IMR-90 (cell line): ENCODE results near the gene UGT1A4. TPM values are rescaled to one million over a fixed set of nuclear protein-coding genes. Genes with fewer than 3 reads are reported as not detected.

Experiments
- ATAC-seq: fragments of 200-7000 bp; cut with Tn5 transposase; 2 replicates; pipeline ENCODE4 v1.9.1; 2020; ENCODE audit warnings: low read depth, mild to moderate bottlenecking, moderate library complexity
- BruUV-seq: library from RNA; stranded (reverse); fragments of 400-500 nt; replicated peaks from 2 replicates; lab custom pipeline; 2021; lab: Mats Ljungman, UMichigan
- CTCF ChIA-PET: fragments of 300-600 bp; formaldehyde crosslinking; extraction: SDS; loops from one replicate; lab custom pipeline; 2021; ENCODE audit warnings: antibody characterized with exemption; lab: Yijun Ruan, JAX
- POLR2A ChIA-PET: fragments of 300-600 bp; sonication (Branson Sonifier 250); formaldehyde crosslinking; loops from one replicate; lab custom pipeline; 2022; ENCODE audit warnings: antibody characterized with exemption; ENCODE audit not compliant: unreplicated experiment; lab: Charles Lee
- DNase-seq: peaks from one replicate; pipeline ENCODE4 v3.0.0; 2013
- H2AFZ ChIP-seq: replicated peaks from 2 replicates; pipeline ENCODE3; 2013; ENCODE audit warnings: low read length, mild to moderate bottlenecking; ENCODE audit not compliant: poor library complexity
- H2AK5ac ChIP-seq: 2 replicates; pipeline ENCODE4 v1.6.1; 2013; ENCODE audit warnings: low read depth, low read length, inconsistent platforms
- H2AK9ac ChIP-seq: replicated peaks from 2 replicates; pipeline ENCODE3; 2013; ENCODE audit warnings: mild to moderate bottlenecking, low read depth, low read length, moderate library complexity; ENCODE audit not compliant: poor library complexity
- H2BK120ac ChIP-seq: 2 replicates; pipeline ENCODE4 v1.6.1; 2013; ENCODE audit warnings: low read depth, low read length, inconsistent platforms
- H2BK15ac ChIP-seq: 3 replicates; pipeline ENCODE4 v1.6.1; 2013; ENCODE audit warnings: low read depth, low read length, inconsistent platforms
- H2BK20ac ChIP-seq: 2 replicates; pipeline ENCODE4 v1.6.1; 2013; ENCODE audit warnings: low read depth, mild to moderate bottlenecking, inconsistent platforms, low read length, moderate library complexity
- H2BK5ac ChIP-seq: 2 replicates; pipeline ENCODE4 v1.6.1; 2013; ENCODE audit warnings: mild to moderate bottlenecking, low read depth, low read length, inconsistent platforms; ENCODE audit not compliant: poor library complexity, severe bottlenecking
- H3K14ac ChIP-seq: replicated peaks from 2 replicates; pipeline ENCODE4 v1.6.1; 2013; ENCODE audit warnings: low read depth, low read length, inconsistent platforms
- H3K18ac ChIP-seq: 2 replicates; pipeline ENCODE4 v1.6.1; 2013; ENCODE audit warnings: low read depth, low read length, control low read depth
- H3K23ac ChIP-seq: 2 replicates; pipeline ENCODE4 v1.6.1; 2013; ENCODE audit warnings: low read depth, low read length, inconsistent platforms
- H3K27ac ChIP-seq: 2 replicates; pipeline ENCODE4 v1.5.1; 2013; ENCODE audit warnings: mild to moderate bottlenecking, control low read depth, low read length; ENCODE audit not compliant: insufficient read depth
- H3K27me3 ChIP-seq: 2 replicates; pipeline ENCODE4 v1.6.1; 2013; ENCODE audit warnings: low read length; ENCODE audit not compliant: control insufficient read depth, insufficient read depth
- H3K36me3 ChIP-seq: 2 replicates; pipeline ENCODE4 v1.6.1; 2013; ENCODE audit warnings: low read length, mixed read lengths; ENCODE audit not compliant: control insufficient read depth, insufficient read depth
- H3K4ac ChIP-seq: 2 replicates; pipeline ENCODE4 v1.6.1; 2013; ENCODE audit warnings: low read depth, low read length, inconsistent platforms
- H3K4me1 ChIP-seq: 2 replicates; pipeline ENCODE4 v1.6.1; 2013; ENCODE audit warnings: low read length, mixed read lengths; ENCODE audit not compliant: control insufficient read depth, insufficient read depth
- H3K4me2 ChIP-seq: 2 replicates; pipeline ENCODE4 v1.6.1; 2013; ENCODE audit warnings: low read depth, mild to moderate bottlenecking, control low read depth, low read length, moderate library complexity
- H3K4me3 ChIP-seq: 2 replicates; pipeline ENCODE4 v1.5.1; 2013; ENCODE audit warnings: low read depth, mild to moderate bottlenecking, control low read depth, low read length, moderate library complexity; ENCODE audit not compliant: insufficient read depth
- H3K56ac ChIP-seq: 2 replicates; pipeline ENCODE4 v1.6.1; 2013; ENCODE audit warnings: low read length, inconsistent platforms; ENCODE audit not compliant: insufficient read depth; ENCODE audit errors: extremely low read depth
- H3K79me1 ChIP-seq, 2 experiments: 2 replicates each; pipeline ENCODE4 v1.6.1; 2013; ENCODE audit warnings: low read length in 2 of 2, inconsistent platforms in 1 of 2, low read depth in 1 of 2
- H3K9ac ChIP-seq: 2 replicates; pipeline ENCODE4 v1.6.1; 2013; ENCODE audit warnings: low read depth, low read length, control low read depth
- H3K9me1 ChIP-seq: 2 replicates; pipeline ENCODE4 v1.6.1; 2013; ENCODE audit warnings: low read length, inconsistent platforms; ENCODE audit not compliant: insufficient read depth
- H3K9me3 ChIP-seq: 2 replicates; pipeline ENCODE4 v1.6.1; 2013; ENCODE audit warnings: low read length; ENCODE audit not compliant: control insufficient read depth, insufficient read depth
- H4K20me1 ChIP-seq: 2 replicates; pipeline ENCODE4 v1.6.1; 2013; ENCODE audit warnings: low read length, inconsistent platforms; ENCODE audit not compliant: insufficient read depth
- H4K5ac ChIP-seq: 2 replicates; pipeline ENCODE4 v1.6.1; 2013; ENCODE audit warnings: mild to moderate bottlenecking, low read depth, low read length, control low read depth
- H4K8ac ChIP-seq, 2 experiments: 2 replicates each; pipeline ENCODE4 v1.6.1; 2013; ENCODE audit warnings: low read depth in 2 of 2, low read length in 2 of 2, control low read depth in 1 of 2, inconsistent platforms in 1 of 2
- H4K91ac ChIP-seq: 2 replicates; pipeline ENCODE4 v1.6.1; 2013; ENCODE audit warnings: low read depth, low read length, inconsistent platforms; ENCODE audit not compliant: insufficient read depth
- CEBPB ChIP-seq: IDR thresholded peaks from 2 replicates; pipeline ENCODE4 v1.6.1; 2012; ENCODE audit warnings: low read depth, low read length, improper control_type of control experiment
- FOS ChIP-seq: fragments of 150-350 bp; IDR thresholded peaks from 2 replicates; pipeline ENCODE4 v1.6.1; 2016; ENCODE audit warnings: low read depth, low read length
- MAFK ChIP-seq: IDR thresholded peaks from 2 replicates; pipeline ENCODE4 v1.6.1; 2012; ENCODE audit warnings: low read depth, low read length, improper control_type of control experiment
- MXI1 ChIP-seq: IDR thresholded peaks from 2 replicates; pipeline ENCODE4 v1.6.1; 2012; ENCODE audit warnings: low read depth, mild to moderate bottlenecking, low read length, moderate library complexity, borderline replicate concordance
- POLR2A ChIP-seq: IDR thresholded peaks from 2 replicates; pipeline ENCODE4 v1.6.1; 2012; ENCODE audit warnings: mild to moderate bottlenecking, low read depth, low read length
- RFX5 ChIP-seq: IDR thresholded peaks from 2 replicates; pipeline ENCODE4 v1.8.0; 2012; ENCODE audit warnings: low read depth, mild to moderate bottlenecking, low read length, moderate library complexity
- WGBS, 2 experiments: methylation state at CpG; one replicate each; pipeline versions ENCODE4 v1.1.5 to v1.1.7; 2013; ENCODE audit warnings: missing lambda C conversion rate in 2 of 2; ENCODE audit not compliant: insufficient read length in 1 of 2; ENCODE audit errors: extremely low coverage in 2 of 2; 5-methylcytosine and 5-hydroxymethylcytosine counted together
- dilution Hi-C: fragments of 300-500 bp; cut with HindIII; formaldehyde crosslinking; loops from one replicate; pipeline ENCODE4 v1.14.3; 2018; ENCODE audit warnings: low sequenced_read_pairs; ENCODE audit not compliant: unreplicated experiment
- in situ Hi-C: fragments of 300-500 bp; cut with MboI; formaldehyde crosslinking; loops from 3 replicates; pipeline ENCODE4 v1.14.3; 2019; ENCODE audit warnings: low sequenced_read_pairs, inconsistent platforms, mixed read lengths
- intact Hi-C: fragments of 100-400 bp; cut with micrococcal nuclease; formaldehyde crosslinking; loops from 2 replicates; pipeline ENCODE4 v1.10.0; 2022
- polyA plus RNA-seq, 3 experiments: library from polyadenylated mRNA; depleted of rRNA; stranded (reverse); fragments of >200 nt; gene quantifications; 2 replicates each; pipeline ENCODE4 v1.2.3, GENCODE V29; 2012; ENCODE audit warnings: low replicate concordance in 1 of 3
- total RNA-seq: library from RNA; depleted of rRNA; stranded (reverse); fragments of >200 nt; gene quantifications from 2 replicates; pipeline ENCODE4 v1.2.3, GENCODE V29; 2012
- TF ChIP-seq, protein P1 (sequence below): fragments of 150-350 bp; IDR thresholded peaks from 2 replicates; pipeline ENCODE4 v1.6.1; 2017; ENCODE audit warnings: mild to moderate bottlenecking, antibody characterized with exemption, low read length, low read depth
- TF ChIP-seq, protein P2 (sequence below): conservative IDR thresholded peaks from 2 replicates; pipeline ENCODE4 v1.5.1; 2012; ENCODE audit warnings: mild to moderate bottlenecking, low read depth, low read length, improper control_type of control experiment

The UGT1A4 gene
- total and polyA plus RNA-seq, 2 of the 4 experiments (the other 2 are of a cell fraction), result not detected

DNA sequence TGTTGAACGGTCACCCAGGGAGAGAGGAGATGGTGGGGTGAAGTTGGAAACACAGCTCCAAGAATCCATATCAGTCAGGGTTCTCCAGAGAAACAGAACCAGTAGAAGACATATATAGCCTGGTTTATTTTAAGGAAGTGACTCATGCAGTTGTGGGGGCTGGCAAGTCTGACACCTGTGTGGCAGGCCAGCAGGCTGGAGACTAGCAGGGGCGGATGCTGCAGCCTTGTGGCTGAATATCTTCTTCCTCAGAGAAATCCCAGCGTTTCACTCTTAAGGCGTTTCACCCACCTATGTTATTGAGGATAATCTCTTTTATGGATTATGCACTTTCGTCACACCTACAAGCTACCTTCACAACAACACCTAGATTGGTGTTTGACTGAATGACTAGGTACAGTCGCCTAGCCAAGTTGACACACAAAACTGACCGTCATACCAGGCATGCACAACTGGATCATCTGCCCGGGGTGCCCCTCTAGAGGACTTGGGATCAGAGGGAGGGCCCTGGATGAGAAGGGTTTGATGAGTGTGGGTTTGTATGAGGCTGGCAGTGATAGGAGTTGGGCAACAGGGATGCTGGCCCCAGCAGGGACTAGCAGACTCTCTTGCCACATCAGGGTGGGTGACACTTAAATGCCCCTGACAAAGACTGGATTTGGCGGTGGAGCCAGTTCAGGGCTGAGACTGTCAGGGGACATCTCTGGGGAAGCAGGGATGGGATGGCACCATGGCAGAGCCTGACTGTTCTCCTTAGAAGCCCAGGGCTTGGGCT, 83.0 kb downstream of the UGT1A4 start:
- H3K18ac ChIP-seq, result no peak overlapping the region
- H3K4me1 ChIP-seq, result no peaks in the 10 kb centered on the region
- H3K14ac ChIP-seq, result no peak overlapping the region
- CTCF ChIA-PET, result no interaction called here
- no peak overlapping the region for H2BK5ac ChIP-seq
- no TSS peak for BruUV-seq
- H4K20me1 ChIP-seq, result no peaks in the 10 kb centered on the region
- no peak overlapping the region for H3K27ac ChIP-seq
- no peak overlapping the region for H4K8ac ChIP-seq
- H3K9ac ChIP-seq, result no peak overlapping the region
- H4K5ac ChIP-seq, result no peak overlapping the region
- H3K4me3 ChIP-seq, result no peak overlapping the region
- POLR2A ChIA-PET, result no interaction called here
- no peak overlapping the region for H2BK120ac ChIP-seq
- peak; percentile 55 for DNase-seq
- no peak overlapping the region for H2BK20ac ChIP-seq
- H3K56ac ChIP-seq, result no peak overlapping the region
- H2AK9ac ChIP-seq, result no peak overlapping the region
- H3K9me3 ChIP-seq, result no peaks in the 10 kb centered on the region; the same call in 1 of the 2 replicates
- H3K9me1 ChIP-seq, result no peaks in the 10 kb centered on the region
- no peak overlapping the region for H3K4me2 ChIP-seq
- TF ChIP-seq, protein P1, sequence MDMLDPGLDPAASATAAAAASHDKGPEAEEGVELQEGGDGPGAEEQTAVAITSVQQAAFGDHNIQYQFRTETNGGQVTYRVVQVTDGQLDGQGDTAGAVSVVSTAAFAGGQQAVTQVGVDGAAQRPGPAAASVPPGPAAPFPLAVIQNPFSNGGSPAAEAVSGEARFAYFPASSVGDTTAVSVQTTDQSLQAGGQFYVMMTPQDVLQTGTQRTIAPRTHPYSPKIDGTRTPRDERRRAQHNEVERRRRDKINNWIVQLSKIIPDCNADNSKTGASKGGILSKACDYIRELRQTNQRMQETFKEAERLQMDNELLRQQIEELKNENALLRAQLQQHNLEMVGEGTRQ, result no peak
- no peak for TF ChIP-seq POLR2A
- TF ChIP-seq MAFK, result no peak
- TF ChIP-seq, protein P2, sequence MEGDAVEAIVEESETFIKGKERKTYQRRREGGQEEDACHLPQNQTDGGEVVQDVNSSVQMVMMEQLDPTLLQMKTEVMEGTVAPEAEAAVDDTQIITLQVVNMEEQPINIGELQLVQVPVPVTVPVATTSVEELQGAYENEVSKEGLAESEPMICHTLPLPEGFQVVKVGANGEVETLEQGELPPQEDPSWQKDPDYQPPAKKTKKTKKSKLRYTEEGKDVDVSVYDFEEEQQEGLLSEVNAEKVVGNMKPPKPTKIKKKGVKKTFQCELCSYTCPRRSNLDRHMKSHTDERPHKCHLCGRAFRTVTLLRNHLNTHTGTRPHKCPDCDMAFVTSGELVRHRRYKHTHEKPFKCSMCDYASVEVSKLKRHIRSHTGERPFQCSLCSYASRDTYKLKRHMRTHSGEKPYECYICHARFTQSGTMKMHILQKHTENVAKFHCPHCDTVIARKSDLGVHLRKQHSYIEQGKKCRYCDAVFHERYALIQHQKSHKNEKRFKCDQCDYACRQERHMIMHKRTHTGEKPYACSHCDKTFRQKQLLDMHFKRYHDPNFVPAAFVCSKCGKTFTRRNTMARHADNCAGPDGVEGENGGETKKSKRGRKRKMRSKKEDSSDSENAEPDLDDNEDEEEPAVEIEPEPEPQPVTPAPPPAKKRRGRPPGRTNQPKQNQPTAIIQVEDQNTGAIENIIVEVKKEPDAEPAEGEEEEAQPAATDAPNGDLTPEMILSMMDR, result 0 out of 2 replicates have a peak, but pooled peaks have one; percentile 11
- no peak for TF ChIP-seq RFX5
- TF ChIP-seq CEBPB, result no peak
- no peak for TF ChIP-seq FOS
- TF ChIP-seq MXI1, result no peak
- no peak overlapping the region for H2AK5ac ChIP-seq
- in situ Hi-C loops, result no loop called here
- peak overlapping the region; percentile 27 for H2AFZ ChIP-seq
- peaks cover 19% of the 10 kb centered on the region for H3K27me3 ChIP-seq
- no peaks in the 10 kb centered on the region for H3K79me1 ChIP-seq
- H3K36me3 ChIP-seq, result no peaks in the 10 kb centered on the region
- H3K23ac ChIP-seq, result no peak overlapping the region
- 90% methylated on average over 2 of the region's 9 CpGs; no CpG with 5 or more reads in 1 of the 2 experiments for WGBS, 2 experiments
- dilution Hi-C loops, result no loop called here
- peak; percentile 49; the same call in 1 of the 2 replicates for ATAC-seq
- H3K4ac ChIP-seq, result no peak overlapping the region
- no peak overlapping the region for H2BK15ac ChIP-seq
- no peak overlapping the region for H4K91ac ChIP-seq
- intact Hi-C loops, result no loop called here
